ENCODE results near the gene STARD3. TPM values are rescaled to one million over a fixed set of nuclear protein-coding genes. Genes with fewer than 3 reads are reported as not detected.

Gene STARD3
- total RNA-seq, 4 donors from 2014 or later = 27.5 to 47.3 (median 38.6) TPM

DNA sequence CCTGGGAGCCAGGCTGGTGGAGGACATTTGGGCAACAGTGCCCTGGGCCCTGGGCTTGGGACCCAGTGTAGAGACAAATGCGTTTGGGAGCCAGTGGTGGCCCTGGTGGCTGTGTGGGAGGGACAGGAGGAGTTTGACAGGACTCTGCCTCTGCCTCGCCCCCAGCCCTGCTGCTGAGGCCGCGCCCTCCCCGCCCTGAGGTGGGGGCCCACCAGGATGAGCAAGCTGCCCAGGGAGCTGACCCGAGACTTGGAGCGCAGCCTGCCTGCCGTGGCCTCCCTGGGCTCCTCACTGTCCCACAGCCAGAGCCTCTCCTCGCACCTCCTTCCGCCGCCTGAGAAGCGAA is 16.3 kb downstream of the STARD3 start:
- Histone ChIP-seq H3K4me1 (peaks cover 15 to 34% (median 29%) of the 10 kb centered on the region in 4 donors), H3K9me3 (no peaks in the 10 kb centered on the region), H3K27ac (replicated peaks in 1 of 4) (peak overlapping the region; percentile 34 to 61 (median 36)), H3K27me3 (no peaks in the 10 kb centered on the region), H3K36me3 (peaks cover 5 to 55% (median 25%) of the 10 kb centered on the region in 4 donors), H3K4me3 (peak overlapping the region in 3 of 4 donors; percentile 1 to 27 (median 16))
- intact Hi-C loops (cut with DNase I) = no loop called here
- TF ChIP-seq EP300 (IDR thresholded peaks at IDR 0.05) = no peak
- TF ChIP-seq, protein P1, sequence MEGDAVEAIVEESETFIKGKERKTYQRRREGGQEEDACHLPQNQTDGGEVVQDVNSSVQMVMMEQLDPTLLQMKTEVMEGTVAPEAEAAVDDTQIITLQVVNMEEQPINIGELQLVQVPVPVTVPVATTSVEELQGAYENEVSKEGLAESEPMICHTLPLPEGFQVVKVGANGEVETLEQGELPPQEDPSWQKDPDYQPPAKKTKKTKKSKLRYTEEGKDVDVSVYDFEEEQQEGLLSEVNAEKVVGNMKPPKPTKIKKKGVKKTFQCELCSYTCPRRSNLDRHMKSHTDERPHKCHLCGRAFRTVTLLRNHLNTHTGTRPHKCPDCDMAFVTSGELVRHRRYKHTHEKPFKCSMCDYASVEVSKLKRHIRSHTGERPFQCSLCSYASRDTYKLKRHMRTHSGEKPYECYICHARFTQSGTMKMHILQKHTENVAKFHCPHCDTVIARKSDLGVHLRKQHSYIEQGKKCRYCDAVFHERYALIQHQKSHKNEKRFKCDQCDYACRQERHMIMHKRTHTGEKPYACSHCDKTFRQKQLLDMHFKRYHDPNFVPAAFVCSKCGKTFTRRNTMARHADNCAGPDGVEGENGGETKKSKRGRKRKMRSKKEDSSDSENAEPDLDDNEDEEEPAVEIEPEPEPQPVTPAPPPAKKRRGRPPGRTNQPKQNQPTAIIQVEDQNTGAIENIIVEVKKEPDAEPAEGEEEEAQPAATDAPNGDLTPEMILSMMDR (IDR thresholded peaks at IDR 0.05) = no peak
- DNase-seq (ENCODE audit: extremely low spot score) = no peak
- 86% methylated on average over 6 of the region's 12 CpGs for WGBS

DNA sequence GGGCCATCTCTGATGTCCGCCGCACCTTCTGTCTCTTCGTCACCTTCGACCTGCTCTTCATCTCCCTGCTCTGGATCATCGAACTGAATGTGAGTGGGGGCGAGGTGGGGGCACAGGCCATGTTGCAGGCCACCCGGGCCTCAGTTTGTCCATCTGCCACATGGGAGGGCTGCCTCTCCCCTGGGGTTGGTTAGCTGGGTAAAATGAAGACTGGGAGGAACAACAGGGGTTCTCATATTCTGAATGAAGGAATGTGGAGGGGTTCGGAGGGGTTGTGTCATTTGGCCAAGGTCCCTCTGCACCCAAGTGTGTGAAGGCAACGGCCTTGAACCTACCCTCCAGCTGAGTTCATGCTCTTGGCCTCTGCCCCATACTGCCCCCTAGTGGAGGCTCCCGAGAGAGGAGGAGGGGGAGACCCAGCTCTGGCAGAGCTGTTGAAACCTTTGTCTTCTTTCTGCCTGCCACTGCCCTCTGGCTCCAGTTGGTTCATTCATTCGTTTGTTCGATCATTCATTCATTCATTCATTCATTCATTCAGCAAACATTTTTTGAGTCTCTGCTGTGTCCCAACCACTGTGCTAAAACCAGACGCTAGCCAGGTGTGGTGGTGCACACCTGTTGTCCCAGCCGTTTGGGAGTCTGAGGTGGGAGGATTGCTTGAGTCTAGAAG is 16.9 kb downstream of the STARD3 start:
- DNase-seq (ENCODE audit: extremely low spot score) = no peak
- Histone ChIP-seq H3K27me3 (no peaks in the 10 kb centered on the region), H3K9me3 (no peaks in the 10 kb centered on the region), H3K4me1 (peaks cover 17 to 38% (median 31%) of the 10 kb centered on the region in 4 donors), H3K27ac (replicated peaks in 1 of 4) (peak overlapping the region in 3 of 4 donors; percentile 34 to 61 (median 38)), H3K36me3 (peaks cover 8 to 60% (median 29%) of the 10 kb centered on the region in 4 donors), H3K4me3 (peak overlapping the region; percentile 1 to 27 (median 10))
- WGBS = 72% methylated on average over 14 of the region's 14 CpGs
- TF ChIP-seq EP300 (IDR thresholded peaks at IDR 0.05) = no peak
- TF ChIP-seq POLR2AphosphoS5 (IDR thresholded peaks at IDR 0.05) = no peak
- TF ChIP-seq, protein P1 (IDR thresholded peaks at IDR 0.05) = peak; percentile 52 to 83 (median 64)
- no peak for TF ChIP-seq POLR2A (IDR thresholded peaks at IDR 0.05; ENCODE audit: low read depth)
- intact Hi-C loops (cut with DNase I) = no loop called here

DNA sequence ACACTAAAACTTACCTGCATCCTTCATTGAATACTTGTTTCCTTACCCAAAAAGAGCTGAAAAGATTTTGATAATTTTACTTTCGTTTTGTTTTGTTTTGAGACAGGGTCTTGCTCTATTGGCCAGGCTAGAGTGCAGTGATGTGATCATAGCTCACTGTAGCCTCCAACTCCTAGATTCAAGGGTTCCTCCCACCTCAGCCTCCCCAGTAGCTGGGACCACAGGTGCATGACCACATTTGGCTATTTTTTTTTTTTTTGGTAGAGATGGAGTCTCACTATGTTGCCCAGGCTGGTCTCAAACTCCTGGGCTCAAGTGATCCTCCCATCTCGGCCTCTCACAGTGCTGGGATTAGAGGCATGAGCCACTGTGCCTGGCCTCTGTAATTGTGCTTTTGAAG is 18.2 kb downstream of the STARD3 start:
- TF ChIP-seq POLR2A (IDR thresholded peaks at IDR 0.05; ENCODE audit: low read depth) (no peak), EP300 (IDR thresholded peaks at IDR 0.05) (no peak), POLR2AphosphoS5 (IDR thresholded peaks at IDR 0.05) (no peak)
- TF ChIP-seq, protein P1 (IDR thresholded peaks at IDR 0.05) = no peak
- peaks cover 14 to 67% (median 37%) of the 10 kb centered on the region in 4 donors for H3K36me3 ChIP-seq
- H3K4me1 ChIP-seq = peaks cover 28 to 46% (median 41%) of the 10 kb centered on the region in 4 donors
- H3K4me3 ChIP-seq = no peak overlapping the region
- DNase-seq (ENCODE audit: extremely low spot score) = no peak
- H3K9me3 ChIP-seq = no peaks in the 10 kb centered on the region
- no peaks in the 10 kb centered on the region for H3K27me3 ChIP-seq
- WGBS = 89% methylated on average over 2 of the region's 2 CpGs
- H3K27ac ChIP-seq (replicated peaks in 1 of 4) = no peak overlapping the region
- intact Hi-C loops (cut with DNase I) = no loop called here

DNA sequence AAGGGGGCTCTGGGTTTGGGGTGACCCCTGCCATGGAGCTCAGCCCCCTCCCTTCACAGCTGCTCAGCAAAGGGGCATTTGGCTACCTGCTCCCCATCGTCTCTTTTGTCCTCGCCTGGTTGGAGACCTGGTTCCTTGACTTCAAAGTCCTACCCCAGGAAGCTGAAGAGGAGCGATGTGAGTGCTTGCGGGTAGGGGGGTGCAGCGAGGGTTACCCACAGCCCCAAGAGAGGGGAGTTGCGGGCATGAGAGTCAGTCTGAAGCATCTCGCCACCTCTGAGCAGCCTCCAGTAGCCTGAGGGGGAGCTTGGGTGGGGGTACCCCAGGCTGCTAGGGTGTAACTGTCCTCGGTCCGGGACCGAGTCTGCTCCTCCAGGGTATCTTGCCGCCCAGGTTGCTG is 21.4 kb downstream of the STARD3 start:
- TF ChIP-seq EP300 (IDR thresholded peaks at IDR 0.05) (no peak), POLR2A (IDR thresholded peaks at IDR 0.05; ENCODE audit: low read depth) (no peak)
- TF ChIP-seq, protein P1 (IDR thresholded peaks at IDR 0.05) = no peak
- Histone ChIP-seq H3K27ac (replicated peaks in 1 of 4) (peak overlapping the region in 1 of 4 donors; percentile 73), H3K4me3 (no peak overlapping the region), H3K27me3 (no peaks in the 10 kb centered on the region), H3K4me1 (peaks cover 49 to 58% (median 53%) of the 10 kb centered on the region in 4 donors), H3K36me3 (peaks cover 25 to 94% (median 62%) of the 10 kb centered on the region in 4 donors), H3K9me3 (no peaks in the 10 kb centered on the region)
- 100% methylated on average over 5 of the region's 11 CpGs for whole genome bisulfite sequencing
- DNase-seq (ENCODE audit: extremely low spot score) = no peak
- intact Hi-C loops (cut with DNase I) = no loop called here

Data from esophagus muscularis mucosa (tissue), 4 donors.